Stimulated activated CD4-positive, alpha-beta T cell treated with anti-CD3 and anti-CD28 coated beads, Interleukin-1b, Interleukin-23, amount 100 ng/mL, for 48 hours (primary cell): ENCODE measurements around the gene LTB4R2.

Experiments
- DNase-seq: peaks from one replicate; pipeline ENCODE4 v3.0.0-alpha.2; 2020

LTB4R2 gene

DNA sequence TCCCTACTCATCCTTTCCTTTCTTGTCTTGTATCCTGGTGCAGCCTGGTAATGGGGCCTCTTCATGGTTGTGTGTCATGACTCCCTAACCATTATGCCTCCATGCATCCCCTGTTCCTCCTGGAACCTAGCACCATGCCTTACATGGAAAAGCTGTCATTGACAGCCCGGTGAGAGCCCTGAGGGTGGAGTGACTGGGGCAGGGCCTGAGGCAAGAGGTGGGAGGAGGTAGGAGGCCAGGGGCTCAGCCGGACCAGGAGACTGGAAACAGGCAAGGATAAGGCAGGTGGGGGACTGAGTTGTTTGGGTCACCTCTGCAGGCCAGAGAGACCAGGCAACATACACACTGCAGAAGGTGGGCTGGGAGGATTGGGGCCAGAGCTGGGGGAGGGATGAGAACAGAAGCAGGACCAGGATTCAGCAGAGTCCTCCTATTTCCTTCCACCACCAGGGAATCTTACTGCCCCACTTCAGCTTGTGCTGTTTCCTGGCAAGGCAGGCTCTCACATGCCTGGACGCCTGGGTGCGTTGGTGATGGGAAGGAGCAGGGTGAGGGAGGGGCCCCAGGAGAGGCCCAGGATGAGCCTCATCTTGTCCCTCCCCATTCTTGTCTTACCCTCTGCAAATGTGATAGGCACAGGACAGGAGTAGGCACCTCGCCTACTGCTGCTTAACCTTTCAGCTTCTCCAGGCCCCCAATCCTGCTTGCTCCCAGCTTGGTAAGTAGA lies at the start of gene LTB4R2:
LTB4R2 (plus strand) TSS at position 603 of the 727 bp plus-strand sequence. CDS start 525 bp downstream, outside the sequence.
- DNase-seq, result no peak

- DNase-seq, result no peak
Measured at GRCh38 chr14:24260780-24261157, 49.2 kb upstream of the LTB4R2 start.

DNA sequence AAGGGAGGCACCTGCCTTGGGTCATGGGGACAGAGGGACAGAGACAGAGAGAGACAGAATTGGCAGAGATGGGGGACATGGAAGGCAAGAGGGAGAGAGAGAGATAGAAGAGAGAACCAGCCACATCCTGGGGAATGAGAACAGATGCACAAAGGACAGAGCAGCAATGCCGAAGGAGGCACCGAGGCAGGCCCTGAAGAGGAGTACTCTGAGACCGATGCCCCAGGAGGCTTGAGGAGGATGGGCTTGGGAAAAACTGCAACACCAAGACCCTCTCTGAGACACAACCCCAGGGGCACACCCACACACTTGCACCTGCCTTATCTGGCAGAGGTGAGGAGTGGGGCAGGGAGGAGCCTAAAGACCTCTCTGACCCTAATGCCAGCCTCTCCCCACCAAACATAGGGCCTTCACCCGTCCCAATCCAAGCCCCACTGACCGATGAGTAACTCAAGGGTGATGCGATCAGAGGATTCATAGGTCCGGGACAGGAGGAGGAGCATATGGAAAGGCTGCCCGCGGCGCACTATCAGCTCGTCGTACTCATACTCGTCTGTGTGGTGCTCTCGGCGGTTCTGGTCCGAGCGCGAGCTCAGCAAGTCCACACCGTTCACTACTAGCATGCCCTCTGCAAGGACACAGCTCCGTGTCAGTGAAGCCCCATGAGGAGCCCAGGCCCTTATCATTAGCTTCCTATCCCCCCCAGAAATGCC lies 48.5 kb upstream of the LTB4R2 start:
- DNase-seq, result no peak

- no peak for DNase-seq
Measured at GRCh38 chr14:24261969-24262327, 48.0 kb upstream of the LTB4R2 start.

GRCh38 chr14:24262821-24263733 lies 46.9 kb upstream of the LTB4R2 start, which contains the start of gene TGM1:
Gene TGM1 (minus strand): TSS chr14:24263177. CDS start chr14:24262352, 825 bp downstream.
- DNase-seq, result no peak

- no peak for DNase-seq
Measured at GRCh38 chr14:24263848-24264247, 46.1 kb upstream of the LTB4R2 start.

GRCh38 chr14:24264298-24264697 lies 45.6 kb upstream of the LTB4R2 start:
- no peak for DNase-seq

GRCh38 chr14:24266344-24267244 lies 43.3 kb upstream of the LTB4R2 start:
- DNase-seq, result no peak

GRCh38 chr14:24267516-24267915 lies 42.4 kb upstream of the LTB4R2 start:
- DNase-seq, result no peak

DNA sequence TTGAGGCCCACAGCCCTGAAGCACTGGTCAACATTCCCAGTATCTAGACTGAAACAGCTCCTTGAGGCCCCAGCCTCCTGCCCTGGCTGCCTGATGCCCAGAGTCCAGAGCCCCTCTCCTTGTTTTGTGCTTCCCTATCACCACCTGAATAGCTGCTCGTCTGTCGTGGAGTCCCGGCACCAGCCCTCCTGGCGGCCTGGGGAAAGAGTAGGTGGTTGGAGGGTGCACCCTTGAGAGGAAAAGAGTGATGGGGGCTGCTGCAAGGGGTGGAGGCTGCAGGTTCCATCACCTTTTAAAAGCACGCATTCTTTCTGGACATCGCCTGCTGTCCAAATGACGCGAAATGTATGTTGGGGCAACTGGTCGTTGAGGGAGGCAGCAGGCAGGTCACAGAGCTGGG lies 41.7 kb upstream of the LTB4R2 start:
- no peak for DNase-seq

- no peak for DNase-seq
Measured at GRCh38 chr14:24269368-24269767, 40.6 kb upstream of the LTB4R2 start.

GRCh38 chr14:24269910-24270536 lies 39.9 kb upstream of the LTB4R2 start:
- DNase-seq, result no peak

DNA sequence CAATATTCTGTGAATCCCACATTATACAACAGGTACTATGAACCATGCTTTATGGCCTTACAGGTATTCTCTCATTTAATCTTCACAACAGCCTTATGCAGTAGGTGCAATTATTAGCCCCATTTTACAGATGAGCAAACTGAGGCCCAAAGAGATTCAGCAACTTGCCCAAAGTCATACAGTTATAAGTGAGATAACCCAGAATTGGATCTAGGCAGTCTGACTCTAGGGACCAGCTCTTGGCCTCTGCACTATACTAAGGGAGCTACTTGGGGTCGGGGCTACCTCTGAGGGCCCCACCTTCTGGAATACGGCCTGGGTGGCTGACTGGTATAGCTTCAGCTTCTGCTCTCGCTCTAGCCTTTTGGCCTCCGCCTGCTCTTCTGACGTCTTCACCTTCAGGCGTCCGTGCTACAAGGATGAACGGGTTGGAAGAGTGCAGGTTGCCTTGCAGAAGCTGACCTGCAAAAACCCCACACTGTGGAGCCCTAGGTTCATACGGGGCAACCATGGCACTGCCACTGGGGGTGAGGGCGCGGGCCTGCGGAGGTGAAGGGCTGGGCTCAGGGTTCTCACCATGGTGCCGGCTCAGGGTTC lies 39.3 kb upstream of the LTB4R2 start:
- no peak for DNase-seq

- peak; percentile 87 for DNase-seq
Measured at GRCh38 chr14:24271134-24271833, 38.7 kb upstream of the LTB4R2 start, which contains the start of gene RABGGTA. Gene RABGGTA (minus strand): TSS chr14:24271597. CDS start chr14:24271115, 482 bp downstream.

DNA sequence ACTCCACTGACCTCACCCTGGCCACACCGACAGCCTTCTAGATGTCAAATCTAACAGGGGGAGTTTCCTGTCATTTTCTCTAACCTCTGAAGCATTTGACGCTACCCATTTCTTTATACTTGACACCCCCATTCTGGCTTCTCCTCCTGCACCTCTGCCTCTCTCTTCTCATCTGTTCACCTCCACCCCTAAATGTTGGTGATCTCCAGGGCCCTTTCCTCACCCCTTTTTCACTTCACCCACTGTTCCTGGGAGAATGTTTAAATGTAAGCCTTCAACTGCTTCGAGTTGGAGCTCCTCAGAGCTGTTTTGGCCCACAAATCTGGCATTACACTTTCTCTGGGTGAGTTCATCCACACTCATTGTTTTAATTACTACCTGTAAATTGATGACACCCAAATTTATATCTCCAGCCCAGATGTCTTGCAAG lies 38.1 kb upstream of the LTB4R2 start:
- DNase-seq, result no peak

GRCh38 chr14:24272467-24272866 lies 37.5 kb upstream of the LTB4R2 start:
- DNase-seq, result no peak

GRCh38 chr14:24273422-24273998 lies 36.4 kb upstream of the LTB4R2 start:
- DNase-seq, result no peak

- peak; percentile 66 for DNase-seq
Measured at GRCh38 chr14:24274101-24274543, 35.8 kb upstream of the LTB4R2 start.

- DNase-seq, result no peak
Measured at GRCh38 chr14:24277071-24277470, 32.9 kb upstream of the LTB4R2 start.
